Fibroblast of villous mesenchyme (primary cell): Measurements from ENCODE around the gene LYRM4. TPM values are rescaled to one million over a fixed set of nuclear protein-coding genes. Genes with fewer than 3 reads are reported as not detected.
A peak's percentile ranks its signal among the peaks of the same experiment; 100 is the strongest.

Experiments
- DNase-seq: peaks from one replicate; pipeline ENCODE4 v3.0.0-alpha.2; 2010; ENCODE audit warnings: low read depth
- H3K4me3 ChIP-seq: 2 replicates; pipeline ENCODE4 v1.5.1; 2011; ENCODE audit warnings: low read depth, mild to moderate bottlenecking, low read length
- CTCF ChIP-seq: IDR thresholded peaks from 2 replicates; pipeline ENCODE4 v1.5.1; 2012; ENCODE audit warnings: low read depth, mild to moderate bottlenecking, low read length; ENCODE audit not compliant: insufficient read depth
- total RNA-seq: library from RNA; depleted of rRNA; stranded (reverse); fragments of >200 nt; gene quantifications from 2 replicates; pipeline ENCODE4 v1.2.3, GENCODE V29; 2012

LYRM4 gene
- total RNA-seq, 1 donor, result 13.4 TPM

- no peak for TF ChIP-seq CTCF
- DNase-seq, result peak; percentile 94
- H3K4me3 ChIP-seq, result no peak overlapping the region
These were observed 128.0 kb downstream of the LYRM4 start for GRCh38 chr6:5132731-5133130.

GRCh38 chr6:5130135-5130866 lies 130.4 kb downstream of the LYRM4 start:
- TF ChIP-seq CTCF, result no peak
- no peak for DNase-seq
- no peak overlapping the region for H3K4me3 ChIP-seq

GRCh38 chr6:5128351-5128750 lies 132.4 kb downstream of the LYRM4 start:
- TF ChIP-seq CTCF, result no peak
- no peak overlapping the region for H3K4me3 ChIP-seq
- no peak for DNase-seq

GRCh38 chr6:5127106-5127687 lies 133.6 kb downstream of the LYRM4 start:
- no peak overlapping the region for H3K4me3 ChIP-seq
- no peak for TF ChIP-seq CTCF
- no peak for DNase-seq

- H3K4me3 ChIP-seq, result no peak overlapping the region
- TF ChIP-seq CTCF, result no peak
- peak; percentile 59 for DNase-seq
These were observed 134.5 kb downstream of the LYRM4 start for GRCh38 chr6:5126214-5126613.

- TF ChIP-seq CTCF, result no peak
- DNase-seq, result peak; percentile 25
- H3K4me3 ChIP-seq, result no peak overlapping the region
These were observed 135.4 kb downstream of the LYRM4 start for GRCh38 chr6:5125152-5126006.
